NCI-H2107 treated with DMSO at 0.1 percent for 48 hours (cell line): ENCODE results near the gene SARM1.
A peak's percentile ranks its signal among the peaks of the same experiment; 100 is the strongest.

Experiments used
- DNase-seq: peaks from one replicate; lab custom pipeline; 2025; ENCODE audit not compliant: unreplicated experiment; lab: John Stamatoyannopoulos, UW

Gene SARM1

GRCh38 chr17:28340374-28340773, 31.1 kb upstream of the SARM1 start:
- DNase-seq = no peak

GRCh38 chr17:28341516-28341915, 30.0 kb upstream of the SARM1 start:
- DNase-seq = no peak

GRCh38 chr17:28342313-28342712, 29.2 kb upstream of the SARM1 start:
- DNase-seq = no peak

GRCh38 chr17:28343491-28343932, 28.0 kb upstream of the SARM1 start:
- DNase-seq = no peak

GRCh38 chr17:28344011-28344410, 27.5 kb upstream of the SARM1 start:
- DNase-seq = no peak

- DNase-seq = no peak
Observed at GRCh38 chr17:28344435-28344901, 27.0 kb upstream of the SARM1 start.

GRCh38 chr17:28345419-28346198, 25.9 kb upstream of the SARM1 start:
- peak; percentile 24 for DNase-seq

GRCh38 chr17:28346199-28346580, 25.3 kb upstream of the SARM1 start:
- DNase-seq = no peak

GRCh38 chr17:28346746-28347246, 24.7 kb upstream of the SARM1 start:
- DNase-seq = no peak

- DNase-seq = no peak
Observed at GRCh38 chr17:28347261-28347891, 24.1 kb upstream of the SARM1 start.

GRCh38 chr17:28348979-28349378, 22.5 kb upstream of the SARM1 start:
- no peak for DNase-seq

- no peak for DNase-seq
Observed at GRCh38 chr17:28350271-28350670, 21.2 kb upstream of the SARM1 start.

- DNase-seq = peak; percentile 73
Observed at GRCh38 chr17:28357061-28357900, 14.2 kb upstream of the SARM1 start, which contains the start of gene POLDIP2. Gene POLDIP2 (minus strand): TSS chr17:28357527. CDS start chr17:28357448, 79 bp downstream.

- DNase-seq = no peak
Observed at GRCh38 chr17:28357901-28358197, 13.6 kb upstream of the SARM1 start.

GRCh38 chr17:28363186-28363585, 8.3 kb upstream of the SARM1 start:
- DNase-seq = no peak

GRCh38 chr17:28363776-28364650, 7.5 kb upstream of the SARM1 start:
- DNase-seq = no peak

- no peak for DNase-seq
Observed at GRCh38 chr17:28364665-28365363, 6.7 kb upstream of the SARM1 start, which contains the start of gene SEBOX. Gene SEBOX (minus strand): TSS chr17:28365199. CDS start chr17:28365151, 48 bp downstream.

GRCh38 chr17:28365487-28365886, 6.0 kb upstream of the SARM1 start:
- no peak for DNase-seq

GRCh38 chr17:28366605-28367004, 4.9 kb upstream of the SARM1 start:
- DNase-seq = no peak
